Heart left ventricle (tissue), 16 donors: ENCODE data around the gene SYN1. TPM values are rescaled to one million over a fixed set of nuclear protein-coding genes. Genes with fewer than 3 reads are reported as not detected.

Experiments
- ATAC-seq, 4 donors: fragments of 200-7000 bp; cut with Tn5 transposase; one replicate each; pipeline ENCODE4 v1.9.1; 2020 to 2022; ENCODE audit warnings: moderate library complexity in 4 of 4, mild to moderate bottlenecking in 3 of 4, moderate number of reproducible peaks in 1 of 4
- DNase-seq, 5 donors: peaks; one replicate each; pipeline ENCODE4 v3.0.0-alpha.2; 2020
- H3K27ac ChIP-seq, 12 donors: fragments of 200-600 bp; sonication (generic) in 4 of 12; one replicate each; pipeline versions ENCODE4 v1.5.0 to v1.8.0; 2016 to 2022; ENCODE audit warnings: mild to moderate bottlenecking in 2 of 12
- H3K27me3 ChIP-seq, 9 donors: fragments of 200-600 bp; sonication (generic) in 2 of 9; one replicate each; pipeline versions ENCODE4 v1.5.1 to v1.8.0; 2016 to 2022; ENCODE audit warnings: mild to moderate bottlenecking in 3 of 9
- H3K36me3 ChIP-seq, 9 donors: fragments of 200-600 bp; sonication (generic) in 2 of 9; one replicate each; pipeline versions ENCODE4 v1.5.0 to v1.8.0; 2018 to 2022; ENCODE audit warnings: mild to moderate bottlenecking in 2 of 9
- H3K4me1 ChIP-seq, 12 donors: fragments of 200-600 bp; sonication (generic) in 4 of 12; one replicate each; pipeline versions ENCODE4 v1.5.0 to v1.8.0; 2016 to 2022; ENCODE audit warnings: mild to moderate bottlenecking in 3 of 12
- H3K4me3 ChIP-seq, 12 donors: fragments of 200-600 bp; sonication (generic) in 4 of 12; one replicate each; pipeline versions ENCODE4 v1.5.0 to v1.8.0; 2017 to 2022; ENCODE audit warnings: mild to moderate bottlenecking in 9 of 12, moderate library complexity in 4 of 12
- H3K9me3 ChIP-seq, 12 donors: fragments of 200-600 bp; sonication (generic) in 4 of 12; one replicate each; pipeline versions ENCODE4 v1.5.0 to v1.8.0; 2016 to 2022; ENCODE audit warnings: mild to moderate bottlenecking in 1 of 12
- CTCF ChIP-seq, 12 donors: fragments of 200-600 bp; sonication (generic) in 4 of 12; IDR thresholded peaks; one replicate each; pipeline versions ENCODE4 v1.5.0 to v1.8.0; 2018 to 2022; ENCODE audit warnings: antibody characterized with exemption in 12 of 12, mild to moderate bottlenecking in 5 of 12
- POLR2A ChIP-seq, 2 donors: fragments of 450-650 bp; IDR thresholded peaks; one replicate each; pipeline ENCODE4 v1.6.1; 2017; ENCODE audit warnings: antibody characterized with exemption in 2 of 2, mild to moderate bottlenecking in 2 of 2, moderate library complexity in 2 of 2
- WGBS, 4 donors: extraction: QIAGEN DNeasy Blood & Tissue Kit in 2 of 4; methylation state at CpG; one replicate each; pipeline versions ENCODE4 v1.1.5 to v1.1.7; 2013 to 2018; 5-methylcytosine and 5-hydroxymethylcytosine counted together
- intact Hi-C, 10 donors: fragments of 100-400 bp; cut with DNase I; formaldehyde crosslinking; loops; one replicate each; pipeline versions ENCODE4 v1.11.1 to v1.14.2; 2022
- polyA plus RNA-seq, 2 donors: library from polyadenylated mRNA; stranded (reverse); fragments of 200-250 nt; gene quantifications; one replicate each; pipeline ENCODE4 v1.2.3, GENCODE V29; 2013
- total RNA-seq, 9 donors: library from RNA; depleted of rRNA in 2 of 9; stranded (reverse); fragments of >200 nt in 2 of 9; fragmentation: NEBNext Ultra II Directional in 3 of 9; extraction: Animal tissue kit (Norgen Biotek cat#: 25700) in 3 of 9; gene quantifications; one replicate each; pipeline versions ENCODE4 v1.1.0 to v1.2.4, GENCODE V29; 2016 to 2023
- donor health status: ischemic (EF 13 %, LVEDD 7.1; RV severe dilation, severe dysfunction).
- donor health status: healthy with polysubstance abuse.
- donor health status: DM: no; HTN: yes; CAD: no.
- donor health status: DM: no; HTN: no; CAD: no.
- donor health status: ischemic (EF 25% LVEDD 6.9; RV normal size, moderate dysfunction).
- donor health status: ischemic (EF 25% LVEDD 5.7; RV mildly dilated, moderate dysfunction).
- donor health status: healthy.
- donor health status: DM: yes; HTN: yes; CAD: no.
- donor health status: ischemic (EF 35%, LVEDD 5.7; RV mildly dilated, moderate dysfunction).
- donor health status: nonischemic (EF 11% LVEDD 7.7; RV severe dilation, severe dysfunction).
- donor health status: DM: yes; HTN: yes; CAD: no.
- donor health status: PGD.
- donor health status: ischemic (EF 29% LVEDD 5.4; RV normal size, mild dysfunction).
- donor health status: nonischemic (EF 23%, LVEDD 6.1; RV moderate dilation, normal function).

SYN1 gene
- total and polyA plus RNA-seq, 11 donors: 7.1 to 20.5 (median 11.3) TPM

GRCh38 chrX:47561659-47562151 lies 58.0 kb downstream of the SYN1 start:
- ATAC-seq (no peak), DNase-seq (no peak)
- 1 to 44% (median 20%) methylated on average over 9 of the region's 9 CpGs for WGBS, 4 donors
- TF ChIP-seq CTCF (IDR thresholded peaks at IDR 0.05): no peak
- no peak for TF ChIP-seq POLR2A (IDR thresholded peaks at IDR 0.05)
- H3K27me3 ChIP-seq: no peaks in the 10 kb centered on the region
- no peaks in the 10 kb centered on the region for H3K9me3 ChIP-seq
- peaks cover 0 to 30% (median 7%) of the 10 kb centered on the region in 12 donors for H3K4me1 ChIP-seq
- intact Hi-C loops: loop anchor here in 8 of 10 donors (5.0 to 10.0 kb wide), 8 partner anchors 53 to 466 kb away; partner anchors contain the start of genes CFP (in 1 of the 8) and SYN1 (in 1 of the 8)
- peak overlapping the region; percentile 28 to 95 (median 68) for H3K4me3 ChIP-seq
- H3K36me3 ChIP-seq: peaks cover 0 to 41% (median 32%) of the 10 kb centered on the region in 9 donors
- peak overlapping the region; percentile 91 to 100 (median 97) for H3K27ac ChIP-seq

GRCh38 chrX:47560934-47561658 lies 58.6 kb downstream of the SYN1 start, which contains the start of gene ARAF:
ARAF (plus strand) TSS chrX:47561205; CDS start chrX:47562968, 1,763 bp downstream.
- ATAC-seq (peak; percentile 91 to 95 (median 94)), DNase-seq (peak; percentile 97 to 98 (median 97))
- Histone ChIP-seq H3K4me3 (peak within 1 kb of the TSS; percentile 28 to 95 (median 68)), H3K27me3 (no peaks in the 10 kb centered on the region), H3K27ac (peak within 1 kb of the TSS; percentile 91 to 100 (median 97)), H3K4me1 (peaks cover 0 to 32% (median 7%) of the 10 kb centered on the region in 12 donors), H3K36me3 (peaks cover 0 to 35% (median 26%) of the 10 kb centered on the region in 9 donors), H3K9me3 (no peaks in the 10 kb centered on the region)
- WGBS, 4 donors: 0 to 51% (median 22%) methylated on average over 41 to 59 of the region's 59 CpGs
- TF ChIP-seq CTCF (IDR thresholded peaks at IDR 0.05): no peak
- peak in 1 of 2 donors; percentile 54 for TF ChIP-seq POLR2A (IDR thresholded peaks at IDR 0.05)
- intact Hi-C loops: loop anchor here in 8 of 10 donors (5.0 to 10.0 kb wide), 8 partner anchors 54 to 466 kb away; partner anchors contain the start of genes CFP (in 1 of the 8) and SYN1 (in 1 of the 8)

- DNase-seq: no peak
- Histone ChIP-seq H3K36me3 (peaks cover 0 to 27% (median 20%) of the 10 kb centered on the region in 9 donors), H3K9me3 (no peaks in the 10 kb centered on the region), H3K27me3 (no peaks in the 10 kb centered on the region), H3K4me3 (peak overlapping the region in 11 of 12 donors; percentile 32 to 95 (median 70)), H3K4me1 (peaks cover 0 to 32% (median 7%) of the 10 kb centered on the region in 12 donors), H3K27ac (peak overlapping the region; percentile 91 to 100 (median 97))
- ATAC-seq: no peak
- TF ChIP-seq POLR2A (IDR thresholded peaks at IDR 0.05) (no peak), CTCF (IDR thresholded peaks at IDR 0.05) (no peak)
- WGBS, 4 donors: 13 to 39% (median 26%) methylated on average over 15 of the region's 15 CpGs
- intact Hi-C loops: loop anchor here in 8 of 10 donors (5.0 to 10.0 kb wide), 8 partner anchors 54 to 467 kb away; partner anchors contain the start of genes CFP (in 1 of the 8) and SYN1 (in 1 of the 8)
Observed at GRCh38 chrX:47560179-47560933, 59.3 kb downstream of the SYN1 start.
